NCI-H345 (cell line): ENCODE data around the gene PDCD2L.
A peak's percentile ranks its signal among the peaks of the same experiment; 100 is the strongest.
"Not testable (repeated sequence)": the region's sequence is repeated elsewhere in the genome, so short reads cannot be mapped to it uniquely, and the experiment has no call there.

Experiments used
- DNase-seq: peaks from one replicate; lab custom pipeline; 2025; lab: John Stamatoyannopoulos, UW

PDCD2L gene

DNA sequence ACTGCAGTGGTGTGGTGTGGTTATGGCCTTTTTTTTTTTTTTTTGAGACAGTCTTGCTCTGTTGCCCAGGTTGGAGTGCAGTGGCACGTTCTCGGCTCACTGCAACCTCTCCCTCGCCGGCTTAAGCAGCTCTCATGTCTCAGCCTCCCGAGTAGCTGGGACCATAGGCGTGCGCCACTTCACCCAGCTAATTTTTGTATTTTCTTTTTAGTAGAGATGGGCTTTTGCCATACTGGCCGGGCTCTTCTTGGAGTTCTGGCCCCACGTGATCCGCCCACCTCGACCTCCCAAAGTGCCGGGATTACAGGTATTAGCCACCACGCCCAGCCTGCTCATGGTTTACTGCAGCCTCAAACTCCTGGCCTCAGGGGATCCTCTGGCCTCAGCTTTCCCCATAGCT is 7.0 kb downstream of the PDCD2L start:
- DNase-seq: no peak

DNA sequence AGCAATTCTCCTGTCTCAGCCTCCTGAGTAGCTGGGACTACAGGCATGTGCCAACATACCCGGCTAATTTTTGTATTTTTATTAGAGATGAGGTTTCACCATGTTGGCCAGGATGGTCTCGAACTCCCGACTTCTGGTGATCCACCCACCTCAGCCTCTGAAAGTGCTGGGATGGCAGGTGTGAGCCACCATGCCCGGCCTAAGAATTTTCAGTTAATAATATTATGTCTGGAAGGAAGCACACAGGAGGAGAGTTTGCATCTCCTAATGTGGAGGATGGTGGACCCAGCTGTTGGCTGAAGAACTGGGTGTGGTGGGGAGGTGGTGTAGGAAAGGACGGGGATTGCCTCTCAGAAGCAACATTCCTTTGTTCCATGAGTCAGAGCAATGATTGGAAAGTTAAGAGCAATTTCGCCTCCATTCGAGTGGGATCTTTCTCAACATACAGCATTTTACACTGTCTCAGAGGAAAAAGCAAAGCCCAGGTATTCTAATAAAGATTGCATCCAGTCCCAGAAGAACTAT is 11.9 kb downstream of the PDCD2L start:
- DNase-seq: no peak

DNA sequence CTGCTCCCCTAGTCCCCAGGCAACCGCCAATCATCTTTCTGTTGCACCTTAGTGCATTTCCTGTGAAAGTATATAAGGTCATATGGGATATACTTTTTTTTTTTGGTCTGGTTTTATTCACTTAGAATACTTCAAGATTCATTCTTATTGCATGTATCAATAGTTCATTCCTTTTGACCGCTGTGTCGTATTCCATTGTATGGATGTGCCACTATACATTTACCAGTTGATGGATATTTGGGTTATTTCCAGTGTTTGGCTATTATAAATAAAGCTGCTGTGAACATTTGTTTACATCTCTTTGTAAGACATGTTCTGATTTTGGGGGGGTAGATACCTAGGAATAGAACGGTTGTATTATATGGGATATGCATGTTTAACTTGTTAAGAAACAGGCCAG is 14.1 kb downstream of the PDCD2L start:
- no peak for DNase-seq

DNA sequence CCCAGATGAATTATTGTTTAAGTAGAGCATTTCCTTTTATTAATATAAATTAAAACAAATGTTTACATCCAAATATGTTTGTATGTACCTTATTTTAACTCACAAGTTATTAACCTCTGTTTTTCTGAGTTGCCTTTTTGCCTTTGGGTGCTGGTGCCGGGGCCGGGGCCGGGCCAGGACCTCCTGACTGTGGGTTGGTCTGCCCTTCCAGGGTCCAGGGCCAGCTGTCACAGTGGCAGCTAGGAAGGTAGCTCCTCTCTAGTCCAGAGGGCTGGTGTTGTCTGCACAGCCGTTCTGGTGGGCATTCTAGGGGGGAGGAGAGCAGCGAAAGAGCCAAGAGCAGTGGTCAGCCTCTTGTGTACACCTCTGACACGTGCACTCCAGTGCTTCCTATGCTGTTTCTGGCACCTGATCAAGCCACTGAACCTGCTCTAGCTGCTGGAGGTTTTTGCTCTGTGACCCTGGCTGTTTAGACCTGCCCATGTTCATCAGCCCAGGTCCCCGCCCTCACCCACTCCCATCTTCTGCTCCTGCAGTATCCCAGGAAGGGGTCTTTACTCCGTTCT is 22.0 kb downstream of the PDCD2L start:
- no peak for DNase-seq

DNA sequence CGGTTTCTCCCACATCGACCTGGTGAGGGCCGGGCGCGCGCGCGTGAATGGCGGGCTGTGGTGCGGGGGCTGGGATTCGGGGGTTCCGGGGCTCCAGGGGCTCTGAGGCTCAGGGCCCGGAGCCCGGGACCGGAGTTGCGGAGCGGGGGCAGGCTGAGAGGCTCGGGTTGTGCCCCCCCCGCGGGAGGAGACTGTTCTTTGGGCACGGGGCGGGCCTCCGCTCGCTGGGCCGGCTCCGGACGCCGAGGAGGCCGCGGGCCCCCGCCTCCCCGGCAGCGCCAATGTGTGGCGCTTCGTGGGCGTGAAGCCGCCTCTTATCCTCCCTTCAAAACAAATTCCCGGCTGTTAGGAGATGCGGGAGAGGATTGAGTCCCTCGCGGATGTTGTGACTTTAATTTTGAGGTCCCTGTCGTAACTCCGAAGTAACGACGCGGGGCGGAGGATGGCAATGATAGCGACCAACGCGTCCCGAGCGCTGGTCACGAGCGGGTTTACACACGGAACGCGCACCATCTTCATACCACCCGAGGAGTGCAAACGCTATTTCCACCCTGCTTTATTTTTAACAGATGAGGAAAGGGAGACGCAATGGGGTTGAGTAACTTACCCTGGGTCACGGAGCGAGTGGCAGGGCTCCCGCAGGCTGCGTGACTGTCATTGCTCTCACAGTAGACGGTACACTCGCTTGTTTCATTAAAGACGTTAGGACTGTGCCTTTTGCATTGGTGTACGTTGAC is 24.5 kb downstream of the PDCD2L start:
- peak; percentile 68 for DNase-seq

DNA sequence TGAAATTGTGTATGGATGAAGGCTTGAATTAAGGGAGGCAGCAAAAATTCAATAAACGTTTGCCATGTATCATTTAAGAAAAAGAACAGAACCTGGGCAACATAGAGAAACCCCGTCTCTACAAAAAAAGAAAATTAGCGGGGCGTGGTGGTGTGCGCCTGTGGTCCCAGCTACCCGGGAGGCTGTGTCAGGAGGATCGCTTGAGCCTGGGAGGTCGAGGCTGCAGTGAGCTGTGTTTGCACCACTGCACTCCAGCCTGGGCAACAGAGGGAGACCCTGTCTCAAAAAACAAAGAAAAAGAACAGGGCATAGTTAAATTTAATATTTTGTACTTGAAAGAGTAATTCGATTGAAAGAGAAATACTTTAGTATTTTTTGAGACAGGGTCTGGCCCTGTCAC is 25.4 kb downstream of the PDCD2L start:
- DNase-seq: no peak

DNA sequence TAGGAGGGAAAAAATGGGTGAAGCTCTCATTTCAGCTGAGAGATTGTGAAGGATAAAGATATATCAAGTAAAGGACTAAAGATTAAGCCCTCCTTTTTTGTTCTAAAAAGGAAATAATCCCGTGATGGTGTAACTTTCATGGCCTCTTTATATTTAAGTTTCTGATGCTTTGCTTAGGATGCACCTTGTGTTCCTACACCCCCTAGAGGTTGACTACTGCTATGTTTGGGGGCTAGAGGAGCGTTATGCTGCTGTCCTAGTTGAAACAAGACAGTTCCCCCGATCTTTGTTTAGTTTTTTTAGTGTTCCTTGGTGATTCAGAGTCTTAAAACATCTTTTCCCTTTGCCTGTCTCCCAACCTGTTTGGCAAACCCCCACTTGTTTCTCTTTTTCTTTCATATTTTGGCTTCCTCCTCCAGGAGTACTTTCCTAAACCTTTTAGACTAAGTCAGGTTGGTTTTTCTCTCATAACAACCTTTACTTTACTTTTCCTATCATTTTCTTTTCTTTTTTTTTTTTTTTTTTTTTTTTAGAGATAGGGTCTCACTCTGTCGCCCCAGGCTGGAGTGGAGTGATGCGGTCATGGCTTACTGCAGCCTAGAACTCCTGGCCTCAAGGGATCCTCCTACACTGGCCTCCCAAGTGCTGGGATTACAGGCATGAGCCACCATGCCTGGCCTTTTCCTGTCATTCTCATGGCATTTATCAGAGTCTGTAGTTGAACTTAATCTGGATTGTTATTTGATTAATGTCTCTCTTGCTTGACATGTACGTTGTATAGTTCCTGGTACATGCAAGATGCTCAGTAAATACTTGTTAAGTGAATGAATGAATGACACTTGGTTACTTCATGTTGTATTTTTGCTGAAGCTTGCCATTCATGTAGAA is 26.8 kb downstream of the PDCD2L start:
- DNase-seq: peak; percentile 51

DNA sequence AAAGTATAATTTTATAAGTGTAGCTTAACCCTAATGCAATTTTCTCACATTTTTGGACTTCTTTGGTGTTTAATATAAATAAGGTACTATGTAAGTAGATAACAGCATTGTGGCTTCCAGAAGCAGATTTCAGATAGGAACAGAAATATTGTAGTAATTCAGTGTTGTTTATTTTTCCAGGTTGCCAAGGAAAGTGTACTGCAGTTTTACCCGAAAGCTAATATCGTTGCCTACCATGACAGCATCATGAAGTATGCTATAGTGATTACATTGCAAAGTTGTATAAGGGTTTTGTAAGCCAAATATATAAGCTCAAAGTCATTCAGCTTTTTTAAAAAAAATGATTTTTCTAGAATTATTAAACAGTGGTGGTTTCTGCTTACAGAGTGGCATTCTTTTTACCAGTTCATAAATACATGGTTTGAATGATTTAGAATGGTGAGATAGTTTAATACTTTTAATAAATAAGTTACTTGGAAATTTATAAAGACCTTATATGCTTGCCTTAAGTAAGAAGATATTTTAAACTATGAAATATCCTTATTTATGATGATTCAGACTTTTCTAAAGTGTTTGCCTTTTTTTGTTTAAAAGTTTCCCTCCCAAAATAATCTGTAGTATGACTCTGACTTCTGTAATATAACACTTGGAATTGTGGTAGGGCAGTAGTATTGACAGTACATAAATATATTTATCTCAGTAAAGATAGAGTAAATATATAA is 27.6 kb downstream of the PDCD2L start:
- no peak for DNase-seq

DNA sequence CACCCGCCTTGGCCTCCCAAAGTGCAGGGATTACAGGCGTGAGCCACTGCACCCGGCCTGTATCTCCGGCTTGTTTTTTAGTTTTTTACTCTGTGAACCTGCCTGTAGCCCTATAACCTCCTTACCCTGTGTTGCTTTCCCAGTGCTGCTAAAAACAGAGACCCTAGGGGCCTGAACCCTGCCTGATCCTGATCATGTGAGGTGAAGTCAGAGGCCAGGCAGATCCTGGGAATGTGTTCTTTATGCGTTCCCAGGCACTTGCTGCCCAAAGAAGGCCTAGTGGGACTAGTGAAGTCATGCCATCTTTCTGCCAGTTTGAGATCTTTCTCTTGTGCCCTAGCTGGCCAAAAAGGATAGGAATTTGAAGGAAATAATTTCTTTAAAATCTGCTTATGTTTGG is 28.6 kb downstream of the PDCD2L start:
- DNase-seq: no peak

DNA sequence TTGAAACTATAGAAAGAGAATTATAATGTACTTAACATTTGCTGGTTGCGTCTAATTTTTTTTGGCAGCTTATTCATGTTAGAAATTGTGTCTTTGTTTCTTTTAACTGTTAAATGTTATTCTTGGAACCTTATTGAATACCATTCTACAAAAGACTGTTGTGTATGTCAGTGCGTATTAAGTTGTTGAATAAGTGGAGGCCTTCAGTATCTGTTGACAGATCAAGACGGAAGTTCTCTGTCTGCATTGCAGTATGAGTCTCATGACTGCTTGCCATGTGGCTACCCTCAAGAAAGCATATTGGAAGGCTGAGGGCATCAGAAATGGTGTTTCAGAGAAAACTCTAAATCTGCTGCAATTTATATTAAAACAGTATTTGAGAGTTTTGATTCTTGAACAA is 32.5 kb downstream of the PDCD2L start:
- DNase-seq: no peak

DNA sequence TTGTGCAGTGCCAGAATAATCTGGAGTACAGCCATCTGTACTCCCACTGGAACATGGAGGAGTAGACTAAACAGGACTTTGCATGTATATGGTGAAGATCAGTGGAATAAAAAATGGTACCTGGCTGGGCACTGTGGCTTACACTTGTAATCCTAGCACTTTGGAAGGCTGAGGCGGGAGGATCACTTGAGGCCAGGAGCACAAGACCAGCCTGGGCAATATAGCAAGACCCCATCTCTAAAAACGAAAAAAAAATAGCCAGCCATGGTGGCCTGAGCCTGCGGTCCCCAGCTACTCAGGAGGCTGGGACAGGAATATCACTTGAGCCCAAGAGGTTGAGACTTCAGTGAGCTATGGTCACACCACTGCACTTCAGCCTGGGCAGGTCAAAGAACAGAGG is 44.0 kb downstream of the PDCD2L start:
- DNase-seq: no peak

DNA sequence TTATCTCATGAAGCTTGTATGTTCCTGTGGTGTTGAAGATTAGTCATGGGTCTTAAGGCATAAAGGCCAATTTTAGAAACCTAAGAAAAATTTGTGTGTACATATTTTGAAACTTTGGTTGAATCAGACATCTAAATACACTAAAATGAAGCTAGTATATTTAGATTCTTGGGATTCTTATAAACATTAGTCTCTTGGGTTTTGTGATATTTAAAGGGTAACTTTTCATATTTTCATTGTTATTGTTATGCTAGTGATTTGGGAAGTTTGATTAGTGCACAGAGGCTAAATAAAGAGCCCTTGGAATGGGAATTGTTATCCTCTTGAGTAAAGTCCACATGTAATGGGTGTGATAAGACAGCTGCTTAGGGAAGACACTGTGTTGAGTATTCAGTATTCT is 48.5 kb downstream of the PDCD2L start:
- no peak for DNase-seq

DNA sequence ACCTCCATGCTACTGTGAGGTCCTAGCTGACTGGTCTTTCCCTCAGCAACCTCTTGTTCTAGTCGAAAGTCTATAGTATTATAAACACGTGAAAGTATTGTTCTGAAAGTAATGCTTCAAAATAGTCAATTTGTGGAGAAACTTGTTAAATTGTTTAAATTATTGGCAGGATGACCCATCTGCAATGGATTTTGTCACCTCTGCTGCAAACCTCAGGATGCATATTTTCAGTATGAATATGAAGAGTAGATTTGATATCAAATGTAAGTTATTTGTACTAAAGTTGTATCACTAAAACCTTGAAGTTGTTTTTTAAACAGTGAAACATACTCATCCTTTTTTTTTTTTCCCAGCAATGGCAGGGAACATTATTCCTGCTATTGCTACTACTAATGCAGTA is 49.9 kb downstream of the PDCD2L start:
- DNase-seq: no peak

DNA sequence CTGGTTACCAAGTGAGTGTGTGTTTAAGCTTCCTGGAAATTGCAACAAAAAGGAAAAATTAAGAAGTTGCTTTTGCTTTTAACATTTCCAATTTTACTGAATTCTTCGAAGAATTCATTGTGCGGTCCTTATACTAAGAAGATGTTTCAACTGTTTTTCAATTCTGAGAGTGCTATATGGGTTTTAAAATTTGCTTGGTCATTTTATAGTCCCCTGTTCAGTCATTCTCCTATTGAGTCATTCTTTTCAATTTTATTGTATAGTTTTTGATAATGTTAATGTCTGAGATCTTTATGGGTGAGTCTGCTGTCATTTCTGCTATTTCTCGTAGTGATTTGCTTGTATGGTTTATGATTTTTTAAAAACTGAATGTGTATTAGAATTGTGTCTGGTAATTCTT is 50.5 kb downstream of the PDCD2L start:
- DNase-seq: no peak

DNA sequence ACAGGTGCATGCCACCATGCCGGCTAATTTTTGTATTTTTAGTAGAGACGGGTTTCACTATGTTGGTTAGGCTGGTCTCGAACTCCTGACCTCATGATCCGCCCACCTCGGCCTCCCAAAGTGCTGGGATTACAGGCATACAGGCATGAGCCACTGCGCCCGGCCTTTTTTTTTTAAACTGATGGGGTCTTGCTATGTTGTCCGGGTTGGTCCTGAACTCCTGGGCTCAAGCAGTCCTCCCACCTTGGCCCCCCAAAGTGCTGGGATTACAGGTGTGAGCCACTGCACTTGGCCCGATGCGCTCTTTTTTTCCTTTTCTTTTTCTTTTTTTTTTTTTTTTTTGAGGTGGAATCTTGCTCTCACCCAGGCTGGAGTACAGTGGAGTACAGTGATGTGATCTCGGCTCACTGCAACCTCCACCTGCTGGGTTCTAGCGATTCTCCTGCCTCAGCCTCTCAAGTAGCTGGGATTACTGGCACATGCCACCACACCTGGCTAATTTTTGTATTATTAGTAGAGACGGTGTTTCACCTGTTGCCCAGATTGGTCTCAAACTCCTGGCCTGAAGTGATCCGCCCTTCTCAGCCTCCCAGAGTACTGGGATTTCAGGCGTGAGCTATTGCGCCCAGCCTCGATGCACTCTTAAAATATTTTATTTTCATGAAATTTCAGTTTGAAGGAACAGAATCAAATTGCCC is 51.7 kb downstream of the PDCD2L start:
- not testable (repeated sequence) for DNase-seq

DNA sequence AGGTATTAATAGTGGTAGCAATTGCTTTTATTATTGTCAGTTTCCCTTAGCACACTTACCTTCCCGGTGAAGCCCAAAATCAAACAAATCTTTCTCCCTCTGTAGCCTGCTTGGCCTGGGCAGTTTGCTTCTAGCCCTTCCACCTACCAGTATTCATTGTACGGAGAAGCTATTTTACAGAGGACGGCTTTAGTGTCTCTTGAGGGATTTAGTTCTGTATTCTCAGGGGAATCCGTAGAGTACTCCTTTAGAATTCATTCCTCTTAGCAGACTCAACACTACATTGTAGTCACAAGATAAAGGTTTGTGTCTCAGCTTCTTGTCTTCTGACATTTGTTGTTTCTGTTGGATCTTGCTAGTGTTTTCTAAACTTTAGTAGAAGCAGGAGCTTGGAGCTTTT is 53.2 kb downstream of the PDCD2L start:
- DNase-seq: no peak

DNA sequence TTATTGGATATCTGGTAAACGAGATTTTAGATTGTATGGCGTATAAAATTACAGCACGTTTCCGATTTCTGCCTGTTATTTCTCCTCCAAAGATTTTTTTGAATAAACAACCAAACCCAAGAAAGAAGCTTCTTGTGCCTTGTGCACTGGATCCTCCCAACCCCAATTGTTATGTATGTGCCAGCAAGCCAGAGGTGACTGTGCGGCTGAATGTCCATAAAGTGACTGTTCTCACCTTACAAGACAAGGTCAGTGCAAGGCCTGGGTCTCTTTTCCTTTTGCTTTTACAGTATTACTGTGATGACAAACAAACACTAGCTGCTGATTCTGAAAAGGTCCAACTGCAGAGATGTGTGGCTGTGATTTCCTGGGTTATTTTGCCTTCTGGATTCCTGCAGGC is 54.5 kb downstream of the PDCD2L start:
- DNase-seq: no peak

DNA sequence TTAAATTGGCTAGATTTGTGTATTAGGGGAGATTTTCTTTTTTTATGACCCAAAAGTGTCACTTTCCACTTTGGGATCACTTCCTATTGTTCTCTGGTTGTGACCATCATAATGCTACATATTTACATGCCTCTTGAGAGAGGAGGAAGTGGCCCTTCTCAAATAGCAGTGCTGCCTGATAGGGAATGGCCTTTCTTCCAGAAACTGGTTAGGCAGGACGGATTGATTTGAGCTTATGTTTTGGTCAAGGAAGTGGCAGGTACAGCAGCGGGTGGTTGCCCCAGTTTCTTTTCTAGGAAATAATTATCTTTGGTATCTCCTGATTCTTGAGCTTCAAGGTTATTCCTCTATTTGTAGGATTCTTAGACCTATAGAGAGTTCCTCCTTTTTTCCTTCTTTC is 55.4 kb downstream of the PDCD2L start:
- no peak for DNase-seq

DNA sequence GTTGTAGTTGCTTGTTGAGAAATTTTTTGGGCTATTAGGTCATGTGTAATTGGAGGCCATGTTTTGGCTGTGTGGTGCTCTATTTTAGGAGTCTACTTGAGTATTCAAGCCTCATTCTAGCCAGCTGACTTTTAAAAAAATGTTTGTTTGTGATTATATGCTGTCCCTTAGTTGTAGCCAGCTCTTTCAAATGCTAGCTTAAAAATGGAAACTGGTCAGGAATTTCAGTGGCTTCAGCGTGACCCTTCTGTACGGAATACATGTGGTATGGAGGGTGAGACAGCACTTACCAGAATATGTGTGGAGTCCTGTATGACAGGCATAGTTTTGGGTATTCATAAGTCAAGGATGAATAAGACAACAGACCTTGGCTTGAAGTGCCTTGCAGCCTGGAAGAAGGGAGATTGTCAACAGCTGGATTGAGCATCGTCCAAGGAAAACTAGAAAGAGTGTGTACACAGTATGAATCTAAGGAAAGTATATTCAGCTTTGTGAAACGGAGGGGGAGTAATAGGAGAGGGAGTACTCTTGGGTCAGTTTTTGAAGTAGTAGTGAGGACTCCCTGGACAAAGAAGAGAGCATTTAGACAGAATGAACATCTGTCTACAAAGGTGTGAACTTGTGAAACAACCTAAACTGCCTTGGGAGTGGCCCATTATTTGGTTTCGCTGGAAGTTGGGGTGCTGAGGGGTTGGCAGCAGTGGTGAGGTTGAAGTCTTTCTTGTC is 57.3 kb downstream of the PDCD2L start:
- DNase-seq: no peak

DNA sequence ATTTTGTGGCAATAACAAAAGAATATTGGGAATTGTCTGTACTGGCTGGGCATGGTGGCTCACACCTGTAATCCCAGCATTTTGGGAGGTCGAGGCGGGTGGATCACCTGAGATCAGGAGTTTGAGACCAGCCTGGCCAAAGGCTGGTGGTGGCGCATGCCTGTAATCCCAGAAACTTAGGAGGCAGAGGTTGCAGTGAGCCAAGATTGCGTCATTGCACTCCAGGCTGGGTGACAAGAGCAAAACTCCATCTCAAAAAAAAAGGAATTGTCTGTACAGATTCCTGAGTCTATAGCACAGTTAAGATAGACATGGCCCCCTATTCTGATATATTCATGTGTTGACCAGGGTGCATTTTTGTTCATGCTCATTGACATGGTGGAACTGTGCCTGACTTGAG is 60.6 kb downstream of the PDCD2L start:
- DNase-seq: not testable (repeated sequence)

DNA sequence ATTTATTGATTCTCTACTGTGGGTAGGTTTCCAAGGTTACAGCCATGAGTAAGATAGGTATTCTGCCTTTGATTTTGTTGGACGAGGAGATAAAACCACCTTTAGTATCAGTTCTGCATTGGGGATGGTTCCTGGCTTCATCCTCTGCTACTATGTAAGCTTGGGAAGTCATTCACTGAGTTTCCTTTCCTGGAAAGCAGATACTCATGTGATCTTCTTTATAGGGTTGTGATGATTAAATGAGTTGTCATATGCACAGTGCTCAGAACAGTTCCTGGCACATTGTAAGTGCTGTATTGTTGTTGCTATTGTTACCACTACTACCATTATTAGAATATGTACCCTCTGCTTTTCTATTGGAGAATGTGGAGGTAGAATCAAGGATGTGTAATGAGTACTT is 64.2 kb downstream of the PDCD2L start:
- no peak for DNase-seq
